Suprapubic skin (tissue), 4 donors: ENCODE measurements around the gene DNAJC15. TPM values are rescaled to one million over a fixed set of nuclear protein-coding genes. Genes with fewer than 3 reads are reported as not detected.

ENCODE experiments used
- DNase-seq, 2 donors: peaks; one replicate each; pipeline ENCODE4 v3.0.0-alpha.2; 2019; ENCODE audit warnings: low spot score in 2 of 2
- H3K27ac ChIP-seq: fragments of 200-600 bp; sonication (generic); one replicate; pipeline ENCODE4 v1.5.1; 2019
- H3K27me3 ChIP-seq: fragments of 200-600 bp; sonication (generic); one replicate; pipeline ENCODE4 v1.5.1; 2019
- H3K36me3 ChIP-seq: fragments of 200-600 bp; sonication (generic); one replicate; pipeline ENCODE4 v1.5.1; 2019
- H3K4me1 ChIP-seq: fragments of 200-600 bp; sonication (generic); one replicate; pipeline ENCODE4 v1.5.1; 2019
- H3K4me3 ChIP-seq: fragments of 200-600 bp; sonication (generic); one replicate; pipeline ENCODE4 v1.5.1; 2019; ENCODE audit warnings: mild to moderate bottlenecking
- H3K9me3 ChIP-seq: fragments of 200-600 bp; sonication (generic); one replicate; pipeline ENCODE4 v1.5.1; 2019
- EP300 ChIP-seq: sonication (generic); formaldehyde crosslinking; IDR thresholded peaks from one replicate; pipeline ENCODE4 v1.6.1; 2017; ENCODE audit warnings: antibody characterized with exemption
- POLR2A ChIP-seq, 2 donors: fragments of 450-650 bp; IDR thresholded peaks; one replicate each; pipeline ENCODE4 v1.6.1; 2017; ENCODE audit warnings: antibody characterized with exemption in 2 of 2, mild to moderate bottlenecking in 2 of 2, moderate library complexity in 2 of 2
- POLR2AphosphoS5 ChIP-seq, 3 donors: sonication (generic); formaldehyde crosslinking; IDR thresholded peaks; one replicate each; pipeline ENCODE4 v1.6.1; 2017; ENCODE audit warnings: antibody characterized with exemption in 3 of 3
- WGBS: methylation state at CpG from one replicate; pipeline ENCODE4 v1.1.5; 2018; 5-methylcytosine and 5-hydroxymethylcytosine counted together
- total RNA-seq, 4 donors: library from RNA; depleted of rRNA; stranded (reverse); fragments of >200 nt; gene quantifications; one replicate each; pipeline ENCODE4 v1.1.0, GENCODE V29; 2016
- TF ChIP-seq, protein P1 (sequence below), 2 donors: fragments of 200-600 bp in 1 of 2; fragments of 450-650 bp in 1 of 2; sonication (generic) in 1 of 2; IDR thresholded peaks; one replicate each; pipeline ENCODE4 v1.5.1; 2016 to 2019; ENCODE audit warnings: antibody characterized with exemption in 2 of 2, mild to moderate bottlenecking in 1 of 2, moderate library complexity in 1 of 2

DNAJC15 gene
- total RNA-seq, 4 donors from 2014 or later, result 5.6 to 10.9 (median 8.0) TPM

DNA sequence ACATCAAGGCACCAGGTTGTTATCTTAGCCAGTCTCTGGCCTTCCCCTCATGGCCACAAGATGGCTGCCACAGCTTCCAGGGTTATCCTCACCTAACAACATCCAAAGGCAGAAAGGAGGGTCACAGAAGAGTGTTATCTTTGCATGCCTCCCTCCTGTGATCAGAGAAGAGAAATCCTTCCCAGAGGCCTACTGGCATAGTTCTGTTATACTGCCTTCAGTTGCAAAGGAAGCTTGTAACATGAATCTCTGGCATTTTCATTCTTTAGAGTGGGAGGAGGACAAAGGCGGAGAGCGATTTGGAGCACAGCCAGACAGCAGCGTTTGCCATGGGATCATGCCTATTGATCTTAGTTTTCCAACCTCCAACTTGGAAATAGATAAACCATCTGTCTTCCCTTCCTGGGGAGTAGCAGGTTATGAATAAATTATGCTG lies 135.7 kb downstream of the DNAJC15 start:
- Histone ChIP-seq H3K27me3 (no peaks in the 10 kb centered on the region), H3K4me1 (no peaks in the 10 kb centered on the region), H3K4me3 (no peak overlapping the region), H3K9me3 (no peaks in the 10 kb centered on the region), H3K27ac (no peak overlapping the region), H3K36me3 (no peaks in the 10 kb centered on the region)
- no peak for DNase-seq
- TF ChIP-seq POLR2AphosphoS5 (IDR thresholded peaks at IDR 0.05) (no peak), EP300 (no peak), POLR2A (IDR thresholded peaks at IDR 0.05) (no peak)
- TF ChIP-seq, protein P1, sequence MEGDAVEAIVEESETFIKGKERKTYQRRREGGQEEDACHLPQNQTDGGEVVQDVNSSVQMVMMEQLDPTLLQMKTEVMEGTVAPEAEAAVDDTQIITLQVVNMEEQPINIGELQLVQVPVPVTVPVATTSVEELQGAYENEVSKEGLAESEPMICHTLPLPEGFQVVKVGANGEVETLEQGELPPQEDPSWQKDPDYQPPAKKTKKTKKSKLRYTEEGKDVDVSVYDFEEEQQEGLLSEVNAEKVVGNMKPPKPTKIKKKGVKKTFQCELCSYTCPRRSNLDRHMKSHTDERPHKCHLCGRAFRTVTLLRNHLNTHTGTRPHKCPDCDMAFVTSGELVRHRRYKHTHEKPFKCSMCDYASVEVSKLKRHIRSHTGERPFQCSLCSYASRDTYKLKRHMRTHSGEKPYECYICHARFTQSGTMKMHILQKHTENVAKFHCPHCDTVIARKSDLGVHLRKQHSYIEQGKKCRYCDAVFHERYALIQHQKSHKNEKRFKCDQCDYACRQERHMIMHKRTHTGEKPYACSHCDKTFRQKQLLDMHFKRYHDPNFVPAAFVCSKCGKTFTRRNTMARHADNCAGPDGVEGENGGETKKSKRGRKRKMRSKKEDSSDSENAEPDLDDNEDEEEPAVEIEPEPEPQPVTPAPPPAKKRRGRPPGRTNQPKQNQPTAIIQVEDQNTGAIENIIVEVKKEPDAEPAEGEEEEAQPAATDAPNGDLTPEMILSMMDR (IDR thresholded peaks at IDR 0.05), result no peak
- 27% methylated on average over 3 of the region's 3 CpGs for WGBS

Other genes with a start within 250 kb of the DNAJC15 start
- not detected for gene FAM216B, start 242.0 kb upstream of the DNAJC15 start, total RNA-seq
- 1 to 10 TPM in 2 of 4 donors, under 1 TPM in 2; 0.53 to 2.7 (median 1.1) TPM for gene EPSTI1, start 31.3 kb upstream of the DNAJC15 start, total RNA-seq